ENCODE results near the gene COL4A1. TPM values are rescaled to one million over a fixed set of nuclear protein-coding genes. Genes with fewer than 3 reads are reported as not detected.

The COL4A1 gene
- total RNA-seq, 3 donors from 2014 or later: 19.0 to 308 (median 61.9) TPM

GRCh38 chr13:110285991-110286832, 20.7 kb downstream of the COL4A1 start:
- no peak for ATAC-seq
- no peak for DNase-seq
- TF ChIP-seq CTCF (IDR thresholded peaks at IDR 0.05): no peak
- Histone ChIP-seq H3K4me1 (ENCODE audit: low read depth) (no peaks in the 10 kb centered on the region), H3K9me3 (no peaks in the 10 kb centered on the region), H3K4me3 (no peak overlapping the region), H3K36me3 (ENCODE audit: low read depth) (no peaks in the 10 kb centered on the region)
- intact Hi-C loops (cut with DNase I, micrococcal nuclease): no loop called here

GRCh38 chr13:110284779-110285484, 22.0 kb downstream of the COL4A1 start:
- Histone ChIP-seq H3K9me3 (no peaks in the 10 kb centered on the region), H3K36me3 (ENCODE audit: low read depth) (no peaks in the 10 kb centered on the region), H3K4me3 (no peak overlapping the region), H3K4me1 (ENCODE audit: low read depth) (no peaks in the 10 kb centered on the region)
- intact Hi-C loops (cut with DNase I, micrococcal nuclease): no loop called here
- DNase-seq (no peak), ATAC-seq (no peak)
- no peak for TF ChIP-seq CTCF (IDR thresholded peaks at IDR 0.05)

- no peak for TF ChIP-seq CTCF (IDR thresholded peaks at IDR 0.05)
- no peak for DNase-seq
- ATAC-seq: no peak
- Histone ChIP-seq H3K9me3 (no peaks in the 10 kb centered on the region), H3K4me1 (ENCODE audit: low read depth) (no peaks in the 10 kb centered on the region), H3K36me3 (ENCODE audit: low read depth) (no peaks in the 10 kb centered on the region), H3K4me3 (no peak overlapping the region)
- intact Hi-C loops (cut with DNase I, micrococcal nuclease): no loop called here
Observed at GRCh38 chr13:110283736-110284517, 23.0 kb downstream of the COL4A1 start.

- H3K36me3 ChIP-seq (ENCODE audit: low read depth): no peaks in the 10 kb centered on the region
- TF ChIP-seq CTCF (IDR thresholded peaks at IDR 0.05): no peak
- no peaks in the 10 kb centered on the region for H3K9me3 ChIP-seq
- DNase-seq: no peak
- H3K4me3 ChIP-seq: no peak overlapping the region
- intact Hi-C loops (cut with DNase I, micrococcal nuclease): no loop called here
- no peak for ATAC-seq
- H3K4me1 ChIP-seq (ENCODE audit: low read depth): no peaks in the 10 kb centered on the region
Observed at GRCh38 chr13:110282316-110282841, 24.6 kb downstream of the COL4A1 start.

DNA sequence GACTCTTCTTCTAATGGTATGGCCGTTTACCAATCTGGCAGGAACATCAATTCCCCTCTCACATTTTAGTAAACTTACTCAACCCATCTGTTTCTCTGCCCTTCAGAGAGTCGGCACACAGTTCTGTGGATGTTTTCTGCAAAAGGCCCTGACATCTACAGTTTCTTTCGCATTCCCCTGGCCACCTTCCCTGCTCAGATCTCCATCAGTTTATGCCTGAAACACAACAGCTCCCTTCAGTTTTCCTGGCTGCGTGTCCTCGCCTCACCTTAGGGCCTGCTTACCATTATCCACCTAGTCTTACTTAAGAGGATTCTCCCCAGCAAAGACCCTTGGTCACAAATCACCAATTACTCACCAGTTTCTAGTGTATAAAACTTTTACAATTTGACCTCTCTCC, 25.2 kb downstream of the COL4A1 start:
- no peaks in the 10 kb centered on the region for H3K4me1 ChIP-seq (ENCODE audit: low read depth)
- no peaks in the 10 kb centered on the region for H3K9me3 ChIP-seq
- no peak for TF ChIP-seq CTCF (IDR thresholded peaks at IDR 0.05)
- no peak for DNase-seq
- ATAC-seq: no peak
- intact Hi-C loops (cut with DNase I, micrococcal nuclease): no loop called here
- no peak overlapping the region for H3K4me3 ChIP-seq
- no peaks in the 10 kb centered on the region for H3K36me3 ChIP-seq (ENCODE audit: low read depth)

Data from mucosa of descending colon (tissue), 3 donors.